Measurements from ENCODE around the gene TMEM200A.

DNA sequence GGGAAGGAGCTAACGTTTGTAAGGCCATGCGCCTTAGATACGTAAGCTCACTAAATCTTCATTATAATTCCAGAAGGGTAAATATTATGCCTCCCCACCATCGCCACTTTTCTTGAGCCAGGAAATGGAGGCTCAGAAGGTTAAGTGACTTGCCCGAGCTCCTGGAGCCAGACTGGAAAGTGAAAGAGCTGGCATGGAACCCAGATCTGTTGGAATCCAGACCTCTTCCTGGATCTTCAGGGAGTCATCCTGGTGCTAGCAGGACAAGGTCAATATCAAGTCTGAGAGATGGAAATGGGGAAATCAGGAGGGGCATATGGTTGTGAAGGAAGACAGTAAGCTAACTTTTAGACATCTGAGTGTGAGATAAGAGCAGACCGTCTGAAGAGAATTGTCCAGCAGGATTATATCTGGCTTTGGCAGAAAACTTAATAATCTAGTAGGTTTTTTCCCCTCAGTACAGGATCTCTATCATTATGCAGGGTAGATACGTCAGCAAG is 6.2 kb downstream of the TMEM200A start:
- TF ChIP-seq, protein P1, sequence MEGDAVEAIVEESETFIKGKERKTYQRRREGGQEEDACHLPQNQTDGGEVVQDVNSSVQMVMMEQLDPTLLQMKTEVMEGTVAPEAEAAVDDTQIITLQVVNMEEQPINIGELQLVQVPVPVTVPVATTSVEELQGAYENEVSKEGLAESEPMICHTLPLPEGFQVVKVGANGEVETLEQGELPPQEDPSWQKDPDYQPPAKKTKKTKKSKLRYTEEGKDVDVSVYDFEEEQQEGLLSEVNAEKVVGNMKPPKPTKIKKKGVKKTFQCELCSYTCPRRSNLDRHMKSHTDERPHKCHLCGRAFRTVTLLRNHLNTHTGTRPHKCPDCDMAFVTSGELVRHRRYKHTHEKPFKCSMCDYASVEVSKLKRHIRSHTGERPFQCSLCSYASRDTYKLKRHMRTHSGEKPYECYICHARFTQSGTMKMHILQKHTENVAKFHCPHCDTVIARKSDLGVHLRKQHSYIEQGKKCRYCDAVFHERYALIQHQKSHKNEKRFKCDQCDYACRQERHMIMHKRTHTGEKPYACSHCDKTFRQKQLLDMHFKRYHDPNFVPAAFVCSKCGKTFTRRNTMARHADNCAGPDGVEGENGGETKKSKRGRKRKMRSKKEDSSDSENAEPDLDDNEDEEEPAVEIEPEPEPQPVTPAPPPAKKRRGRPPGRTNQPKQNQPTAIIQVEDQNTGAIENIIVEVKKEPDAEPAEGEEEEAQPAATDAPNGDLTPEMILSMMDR (IDR thresholded peaks at IDR 0.05 in 8 of 11, conservative IDR thresholded peaks at IDR 0.05 in 3 of 11) = no peak
- TF ChIP-seq POLR2A (IDR thresholded peaks at IDR 0.05) = no peak

Measured in spleen (tissue), 7 donors.